Stimulated activated CD8-positive, alpha-beta memory T cell treated with anti-CD3 and anti-CD28 coated beads, Interleukin-12 subunit alpha, Interleukin-12 subunit beta, amount 100 ng/mL, for 24 hours (primary cell): ENCODE results near the gene SERPINA4.
"Not testable (repeated sequence)": the region's sequence is repeated elsewhere in the genome, so short reads cannot be mapped to it uniquely, and the experiment has no call there.

ENCODE experiments used
- DNase-seq: peaks from one replicate; pipeline ENCODE4 v3.0.0-alpha.2; 2020; ENCODE audit errors: extremely low read depth

SERPINA4 gene

DNA sequence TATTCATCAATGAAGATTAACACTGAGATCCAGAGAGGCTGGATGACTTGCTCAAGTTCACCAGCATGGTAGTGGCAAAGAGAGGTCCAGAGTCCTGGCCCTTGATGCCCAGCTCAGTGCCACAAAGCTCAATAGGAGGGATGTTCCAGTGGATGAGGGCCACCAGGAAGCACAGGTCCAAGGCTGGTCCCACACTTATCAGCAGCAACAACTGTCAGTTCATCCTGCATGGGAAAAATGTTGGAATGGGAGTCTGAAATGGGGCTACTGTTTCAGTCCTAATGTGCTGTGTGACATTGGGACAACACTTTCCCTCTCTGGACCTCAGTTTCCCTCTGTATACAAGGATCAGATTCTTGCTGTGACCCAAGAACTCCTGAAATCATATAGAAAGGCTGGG, 31.2 kb downstream of the SERPINA4 start:
- DNase-seq = no peak

DNA sequence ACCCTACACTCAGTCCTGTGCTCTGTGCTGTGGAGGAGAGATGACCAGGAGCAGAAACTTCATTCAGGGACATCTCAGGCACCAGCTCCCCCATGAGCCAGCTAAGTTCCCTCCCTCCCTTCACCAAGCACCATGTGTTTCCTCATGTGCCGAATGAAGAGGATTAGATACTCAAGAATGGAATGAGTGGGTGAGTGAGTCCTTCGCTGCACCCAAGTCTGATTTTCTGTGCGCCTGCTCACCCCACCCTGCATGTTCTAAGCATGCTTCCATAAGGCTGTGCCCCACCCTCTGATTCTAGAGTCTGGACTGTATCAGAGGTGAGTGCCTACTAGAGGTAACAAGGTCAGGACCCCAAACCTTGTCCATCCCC, 32.1 kb downstream of the SERPINA4 start:
- no peak for DNase-seq

DNA sequence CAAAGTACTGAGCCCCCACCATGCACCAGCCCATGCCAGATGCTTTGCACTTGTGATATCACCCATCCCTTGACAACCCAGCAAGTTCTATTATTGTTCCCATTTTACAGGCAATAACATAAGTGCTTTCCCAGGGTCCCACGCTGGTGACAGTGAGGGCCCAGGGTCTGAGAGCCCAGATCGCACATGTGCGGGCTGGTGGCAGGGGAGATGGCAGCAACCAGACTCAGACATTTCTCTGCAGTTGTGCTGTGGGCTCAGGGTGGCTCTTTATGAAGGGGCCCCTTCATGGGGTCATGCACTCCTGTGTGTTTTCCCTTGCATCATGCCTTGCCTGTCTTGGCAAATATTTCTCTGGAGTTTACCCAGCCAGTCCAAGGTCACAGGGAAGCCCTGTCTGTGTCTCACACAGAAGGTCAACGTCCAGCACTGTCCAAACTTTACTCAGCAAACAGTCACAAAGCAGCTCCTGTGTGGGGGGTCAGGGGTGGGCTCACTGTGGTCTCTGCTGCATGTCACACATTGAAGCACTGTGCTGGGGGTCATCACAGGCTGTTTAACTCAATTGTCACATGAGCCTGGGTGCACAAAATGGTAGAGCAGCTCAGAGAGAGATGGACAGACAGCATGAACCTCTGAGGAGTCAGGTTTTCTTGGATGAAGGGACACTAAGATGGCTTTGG, 32.6 kb downstream of the SERPINA4 start:
- no peak for DNase-seq

DNA sequence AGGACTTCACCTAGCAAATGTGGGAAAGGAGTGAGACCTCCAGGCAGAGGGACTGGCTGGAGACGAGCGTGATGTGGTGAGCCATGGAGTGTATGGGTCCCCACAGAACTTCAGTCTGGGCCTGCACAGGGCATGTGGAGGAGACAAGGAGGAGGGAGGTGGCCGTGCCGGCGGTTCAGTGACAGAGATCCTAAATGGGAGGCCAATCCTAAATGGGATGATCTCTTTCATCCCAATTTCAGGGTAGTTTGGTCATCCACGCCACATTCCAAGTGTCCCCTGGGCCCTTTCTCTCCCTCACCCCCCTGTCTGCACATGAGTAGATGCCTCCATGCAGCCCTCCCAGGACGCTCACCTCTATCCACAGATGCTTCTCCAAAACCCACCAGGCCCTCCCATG, 33.2 kb downstream of the SERPINA4 start:
- DNase-seq = no peak

DNA sequence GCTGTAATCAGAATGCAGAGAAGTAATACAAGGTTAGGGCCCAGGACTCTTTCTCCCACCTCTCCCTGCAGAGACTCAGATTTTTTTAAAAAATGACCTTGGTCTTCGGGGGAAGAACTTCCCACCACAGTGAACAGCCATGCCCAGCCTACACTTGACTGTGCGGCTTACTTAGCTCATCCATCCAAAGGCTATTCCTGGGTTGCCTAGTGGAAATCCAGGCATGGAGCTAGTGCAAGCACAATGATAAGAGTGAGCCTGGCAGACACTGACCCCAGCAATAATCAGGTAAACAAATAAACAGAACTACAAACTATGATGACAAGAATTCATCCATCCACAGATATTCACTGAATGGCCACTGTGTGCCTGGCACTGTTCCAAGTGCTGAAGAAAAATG, 34.7 kb downstream of the SERPINA4 start:
- DNase-seq = no peak

- DNase-seq = no peak
These were observed 35.1 kb downstream of the SERPINA4 start for GRCh38 chr14:94596361-94596760.

DNA sequence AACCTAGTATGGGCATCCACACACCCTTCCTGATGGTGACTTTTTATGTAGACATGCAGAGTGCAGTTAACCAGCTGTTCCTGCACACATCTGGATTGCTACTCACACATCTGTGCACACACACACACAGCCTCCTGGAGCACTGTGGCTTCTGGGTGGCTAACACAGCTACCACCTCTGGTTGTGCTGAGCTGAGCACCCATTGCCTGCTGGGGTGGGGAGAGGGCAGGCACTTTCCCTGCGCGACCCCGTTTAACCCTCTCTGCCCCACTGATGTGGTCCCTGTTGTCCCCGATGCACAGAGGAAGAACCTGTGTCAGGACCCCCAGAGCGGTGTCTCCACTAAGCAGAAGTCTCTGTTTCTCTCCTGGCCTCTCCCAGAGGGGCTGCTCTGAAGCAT, 36.5 kb downstream of the SERPINA4 start:
- no peak for DNase-seq

DNA sequence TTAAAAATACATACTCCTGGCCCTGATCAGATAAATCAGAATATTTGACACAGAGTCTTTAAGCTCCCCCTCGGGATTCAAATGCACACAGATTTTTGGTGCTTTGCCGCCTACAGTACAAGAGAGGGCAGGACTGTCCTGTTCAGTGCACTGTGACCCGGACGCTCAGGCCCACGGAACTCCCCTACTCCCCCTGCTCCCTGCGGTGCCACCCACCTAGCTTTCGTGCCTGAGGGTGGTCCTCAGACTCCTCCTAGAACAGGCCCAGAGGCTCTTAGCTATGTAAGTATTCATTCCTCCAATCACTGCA, 37.2 kb downstream of the SERPINA4 start:
- no peak for DNase-seq

DNA sequence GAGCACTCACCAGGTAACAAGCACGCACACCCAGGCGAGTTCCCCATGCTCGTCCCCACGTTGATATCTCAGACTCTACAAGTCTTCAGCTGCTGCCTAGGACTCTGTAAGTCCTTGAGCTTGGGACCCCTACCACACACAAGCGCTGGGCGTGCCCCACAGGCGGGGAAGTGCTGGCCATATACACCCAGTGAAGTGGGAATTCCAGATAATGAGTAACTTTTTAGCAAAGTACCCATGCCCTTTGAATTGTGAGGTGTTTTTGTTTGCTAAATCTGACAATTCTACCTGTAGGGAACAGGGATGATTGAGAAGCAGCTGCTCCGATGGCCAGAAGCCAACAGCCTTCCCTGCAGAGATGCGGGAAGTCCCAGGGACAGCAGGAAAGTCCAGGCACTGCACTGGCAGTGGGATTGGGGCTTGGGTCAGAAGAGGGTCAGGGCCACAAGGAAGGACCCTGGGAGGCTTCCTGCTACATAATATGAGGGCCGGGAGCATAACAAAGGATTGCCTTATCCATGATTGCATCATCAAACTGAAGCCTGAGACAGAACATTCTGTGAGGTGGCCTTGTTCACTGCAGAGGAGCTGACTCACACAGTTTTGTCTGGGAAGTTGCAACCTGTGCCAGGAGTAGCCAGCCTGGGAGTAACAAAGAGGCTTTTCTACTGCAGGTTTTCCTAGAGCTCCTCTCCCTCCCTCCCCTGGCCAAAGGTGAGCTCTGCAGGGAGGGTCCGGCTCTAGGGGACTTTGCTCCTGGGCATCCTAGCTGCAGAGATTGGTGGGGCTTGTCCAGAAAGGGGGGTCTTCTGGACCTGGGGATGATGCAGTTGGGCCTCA, 37.8 kb downstream of the SERPINA4 start:
- DNase-seq = no peak

DNA sequence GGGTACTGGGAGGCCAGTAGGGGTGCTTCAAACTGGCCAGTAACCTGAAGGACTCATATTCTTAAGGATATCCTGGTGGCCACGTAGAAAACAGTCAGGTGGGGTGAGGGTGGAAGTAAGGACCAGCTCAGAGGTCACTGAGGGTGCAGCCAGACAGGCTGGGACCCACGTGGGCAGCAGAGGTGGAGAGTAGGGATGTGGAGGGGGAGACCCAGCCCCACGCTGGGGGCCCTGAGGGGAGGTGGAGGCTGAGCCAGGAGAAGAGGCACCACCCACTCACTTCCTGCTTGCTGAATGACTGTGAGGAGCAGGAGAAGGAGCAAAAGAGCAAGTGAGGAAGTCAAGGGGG, 38.4 kb downstream of the SERPINA4 start:
- DNase-seq = no peak

DNA sequence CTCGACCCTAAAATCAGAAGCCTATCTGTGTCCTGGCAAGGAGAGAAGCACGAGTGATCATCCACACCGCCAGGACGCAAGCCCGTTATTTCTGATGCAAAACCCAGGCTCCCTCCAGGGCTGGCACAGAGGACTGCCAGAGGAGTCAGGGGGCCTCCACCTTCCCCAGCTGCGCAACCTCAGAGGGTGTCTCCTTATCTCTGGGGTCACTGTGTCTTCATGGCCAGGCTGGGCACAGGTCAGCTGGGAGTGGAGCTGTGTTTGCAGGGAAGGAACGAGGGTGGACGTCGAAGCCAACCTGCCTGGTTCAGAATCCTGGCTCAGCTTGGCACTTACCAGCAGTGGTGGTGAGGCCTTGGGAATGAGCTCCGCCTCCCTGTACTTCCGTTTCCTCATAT, 38.9 kb downstream of the SERPINA4 start:
- DNase-seq = no peak

GRCh38 chr14:94601884-94602391, 40.7 kb downstream of the SERPINA4 start:
- DNase-seq = no peak

DNA sequence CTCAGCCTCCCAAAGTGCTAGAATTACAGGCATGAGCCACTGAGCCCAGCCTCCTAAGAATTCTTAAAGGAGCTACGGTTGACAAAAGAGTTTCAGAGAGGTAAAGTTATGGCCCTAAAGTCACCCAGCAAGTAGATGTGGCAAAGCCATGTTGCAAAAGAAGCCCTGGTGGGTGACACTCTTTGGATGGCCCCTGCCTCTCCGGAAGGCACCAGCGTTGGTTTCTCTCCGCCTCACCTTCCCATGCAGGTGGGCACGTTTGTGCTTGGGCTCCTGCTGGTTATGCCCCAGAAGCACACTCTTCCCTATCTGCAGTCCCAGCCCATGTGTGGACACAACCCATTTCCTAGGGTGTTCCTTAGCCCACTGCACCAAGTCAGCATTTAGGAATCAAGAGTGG, 41.5 kb downstream of the SERPINA4 start:
- DNase-seq = no peak

GRCh38 chr14:94605361-94605760, 44.1 kb downstream of the SERPINA4 start:
- no peak for DNase-seq

- not testable (repeated sequence) for DNase-seq
These were observed 47.7 kb downstream of the SERPINA4 start for GRCh38 chr14:94608966-94609365.

GRCh38 chr14:94611179-94611578, 49.9 kb downstream of the SERPINA4 start:
- no peak for DNase-seq

GRCh38 chr14:94612174-94612573, 50.9 kb downstream of the SERPINA4 start, which contains the start of gene SERPINA3:
SERPINA3 (plus strand) TSS chr14:94612391; CDS start chr14:94614442, 2,051 bp downstream.
- no peak for DNase-seq

- DNase-seq = no peak
These were observed 51.6 kb downstream of the SERPINA4 start for GRCh38 chr14:94612580-94613554.

GRCh38 chr14:94613720-94614644, 52.7 kb downstream of the SERPINA4 start:
- no peak for DNase-seq

- no peak for DNase-seq
These were observed 53.6 kb downstream of the SERPINA4 start for GRCh38 chr14:94614802-94615201.

- DNase-seq = no peak
These were observed 54.0 kb downstream of the SERPINA4 start for GRCh38 chr14:94615254-94615653.
